Measurements from ENCODE around the gene PPIA. TPM values are rescaled to one million over a fixed set of nuclear protein-coding genes. Genes with fewer than 3 reads are reported as not detected.
"Not testable (repeated sequence)": the region's sequence is repeated elsewhere in the genome, so short reads cannot be mapped to it uniquely, and the experiment has no call there.

PPIA gene
- total RNA-seq, 2 experiments from 2014 or later = 2,573 to 2,935 TPM

DNA sequence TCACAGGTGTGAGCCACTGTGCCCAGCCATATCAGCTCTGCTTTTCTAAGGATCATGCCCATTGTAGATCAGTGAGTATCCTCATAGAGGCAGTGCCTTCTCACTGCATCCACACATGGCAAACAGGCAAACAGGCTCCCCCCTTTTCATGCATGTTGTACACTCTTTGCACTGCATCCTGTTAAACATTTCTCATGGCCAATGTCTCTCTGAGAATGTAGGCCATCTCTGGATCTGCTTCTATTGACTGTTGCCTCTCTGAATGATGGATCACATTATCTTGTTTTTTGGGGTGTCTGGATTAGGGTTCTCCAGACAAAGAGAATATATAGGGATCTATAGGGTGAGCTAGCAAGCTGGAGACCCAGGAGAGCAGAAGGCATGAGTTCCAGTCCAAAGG, 13.1 kb upstream of the PPIA start:
- Histone ChIP-seq H3K4me1 (ENCODE audit: insufficient read depth, low read length, poor library complexity, severe bottlenecking) (no peaks in the 10 kb centered on the region), H3K79me2 (ENCODE audit: insufficient read depth, low read depth, low read length) (no peaks in the 10 kb centered on the region), H4K20me1 (ENCODE audit: insufficient read depth, low read length) (no peaks in the 10 kb centered on the region), H3K4me3 (ENCODE audit: low read depth, low read length, poor library complexity, severe bottlenecking) (no peak overlapping the region), H2AFZ (ENCODE audit: low read length) (no peak overlapping the region), H3K27ac (ENCODE audit: low read depth, low read length, poor library complexity, severe bottlenecking) (no peak overlapping the region), H3K9me3 (ENCODE audit: low read length) (no peaks in the 10 kb centered on the region), H3K4me2 (ENCODE audit: low read length) (no peak overlapping the region), H3K36me3 (ENCODE audit: insufficient read depth, low read length) (no peaks in the 10 kb centered on the region), H3K9me2 (ENCODE audit: insufficient read depth, low read length) (no peaks in the 10 kb centered on the region)
- DNase-seq (ENCODE audit: low spot score) = no peak
- BruUV-seq (replicated peaks) = no TSS peak
- CTCF ChIA-PET (ENCODE audit: unreplicated experiment) = interaction anchor here (0.6 kb wide), 1 partner anchor 246 kb away, joined by 4 read pairs; no protein-coding TSS in a partner anchor
- POLR2A ChIA-PET = interaction anchor here (0.7 kb wide), 1 partner anchor 15 kb away, joined by 3 read pairs; no protein-coding TSS in a partner anchor
- intact Hi-C loops (cut with micrococcal nuclease; ENCODE audit: unreplicated experiment) = no loop called here
- no peak for TF ChIP-seq EZH2phosphoT487 (IDR thresholded peaks at IDR 0.05; ENCODE audit: borderline replicate concordance, low read depth, low read length)
- TF ChIP-seq, protein P1, sequence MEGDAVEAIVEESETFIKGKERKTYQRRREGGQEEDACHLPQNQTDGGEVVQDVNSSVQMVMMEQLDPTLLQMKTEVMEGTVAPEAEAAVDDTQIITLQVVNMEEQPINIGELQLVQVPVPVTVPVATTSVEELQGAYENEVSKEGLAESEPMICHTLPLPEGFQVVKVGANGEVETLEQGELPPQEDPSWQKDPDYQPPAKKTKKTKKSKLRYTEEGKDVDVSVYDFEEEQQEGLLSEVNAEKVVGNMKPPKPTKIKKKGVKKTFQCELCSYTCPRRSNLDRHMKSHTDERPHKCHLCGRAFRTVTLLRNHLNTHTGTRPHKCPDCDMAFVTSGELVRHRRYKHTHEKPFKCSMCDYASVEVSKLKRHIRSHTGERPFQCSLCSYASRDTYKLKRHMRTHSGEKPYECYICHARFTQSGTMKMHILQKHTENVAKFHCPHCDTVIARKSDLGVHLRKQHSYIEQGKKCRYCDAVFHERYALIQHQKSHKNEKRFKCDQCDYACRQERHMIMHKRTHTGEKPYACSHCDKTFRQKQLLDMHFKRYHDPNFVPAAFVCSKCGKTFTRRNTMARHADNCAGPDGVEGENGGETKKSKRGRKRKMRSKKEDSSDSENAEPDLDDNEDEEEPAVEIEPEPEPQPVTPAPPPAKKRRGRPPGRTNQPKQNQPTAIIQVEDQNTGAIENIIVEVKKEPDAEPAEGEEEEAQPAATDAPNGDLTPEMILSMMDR (conservative IDR thresholded peaks at IDR 0.05; ENCODE audit: low read length) = no peak

DNA sequence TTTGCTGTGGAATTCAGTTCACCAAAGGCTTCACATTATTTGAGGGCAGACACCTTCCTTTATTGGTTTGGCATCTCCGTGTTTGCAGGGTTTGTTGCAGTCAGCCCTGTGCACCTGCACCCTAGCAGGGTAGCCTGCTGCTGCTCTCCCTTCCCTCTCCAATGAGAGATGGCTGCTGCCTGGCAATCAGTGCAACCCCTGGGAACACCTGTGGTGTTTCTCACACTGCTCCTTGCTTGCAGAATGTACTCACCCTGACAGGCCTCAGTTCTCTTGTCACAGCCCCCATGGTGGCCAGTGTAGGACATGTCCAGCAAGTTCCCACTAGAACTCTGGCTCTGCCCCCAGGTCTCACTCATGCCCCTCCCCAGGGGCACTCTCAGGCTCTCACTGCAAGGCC, 12.1 kb upstream of the PPIA start:
- CTCF ChIA-PET (ENCODE audit: unreplicated experiment) = no interaction called here
- H3K79me2 ChIP-seq (ENCODE audit: insufficient read depth, low read depth, low read length) = no peaks in the 10 kb centered on the region
- POLR2A ChIA-PET = no interaction called here

DNA sequence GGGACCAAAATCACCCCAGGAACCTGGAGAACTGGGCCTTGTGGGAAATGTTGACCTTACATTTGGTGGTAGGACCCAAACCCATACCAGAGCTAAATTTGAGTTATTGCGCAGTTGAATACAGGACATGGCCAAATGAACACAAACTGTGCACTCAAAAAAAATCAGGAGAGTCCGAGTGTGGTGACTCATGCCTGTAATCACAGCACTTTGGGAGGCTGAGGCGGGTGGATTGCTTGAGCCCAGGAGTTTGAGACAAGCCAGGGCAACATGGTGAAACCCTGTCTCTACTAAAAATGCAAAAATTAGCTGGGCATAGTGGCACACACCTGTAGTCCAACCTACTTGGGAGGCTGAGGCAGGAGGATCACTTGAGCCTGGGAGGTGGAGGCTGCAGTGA, 11.3 kb upstream of the PPIA start:
- H3K36me3 ChIP-seq (ENCODE audit: insufficient read depth, low read length); intact Hi-C loops (cut with micrococcal nuclease; ENCODE audit: unreplicated experiment); BruUV-seq (replicated peaks); H3K9me3 ChIP-seq (ENCODE audit: low read length); H2AFZ ChIP-seq (ENCODE audit: low read length); DNase-seq (ENCODE audit: low spot score); POLR2A ChIA-PET; H3K79me2 ChIP-seq (ENCODE audit: insufficient read depth, low read depth, low read length); H4K20me1 ChIP-seq (ENCODE audit: insufficient read depth, low read length); H3K9me2 ChIP-seq (ENCODE audit: insufficient read depth, low read length); H3K4me3 ChIP-seq (ENCODE audit: low read depth, low read length, poor library complexity, severe bottlenecking); H3K4me2 ChIP-seq (ENCODE audit: low read length); CTCF ChIA-PET (ENCODE audit: unreplicated experiment); H3K27ac ChIP-seq (ENCODE audit: low read depth, low read length, poor library complexity, severe bottlenecking); H3K4me1 ChIP-seq (ENCODE audit: insufficient read depth, low read length, poor library complexity, severe bottlenecking): not testable (repeated sequence)

More for the DNA sequence above, 12.1 kb upstream of the PPIA start:
- intact Hi-C loops (cut with micrococcal nuclease; ENCODE audit: unreplicated experiment) = no loop called here
- Histone ChIP-seq H4K20me1 (ENCODE audit: insufficient read depth, low read length) (no peaks in the 10 kb centered on the region), H3K4me1 (ENCODE audit: insufficient read depth, low read length, poor library complexity, severe bottlenecking) (no peaks in the 10 kb centered on the region), H3K4me2 (ENCODE audit: low read length) (no peak overlapping the region), H3K9me2 (ENCODE audit: insufficient read depth, low read length) (no peaks in the 10 kb centered on the region), H3K36me3 (ENCODE audit: insufficient read depth, low read length) (no peaks in the 10 kb centered on the region), H3K9me3 (ENCODE audit: low read length) (no peaks in the 10 kb centered on the region), H3K4me3 (ENCODE audit: low read depth, low read length, poor library complexity, severe bottlenecking) (no peak overlapping the region), H2AFZ (ENCODE audit: low read length) (no peak overlapping the region), H3K27ac (ENCODE audit: low read depth, low read length, poor library complexity, severe bottlenecking) (no peak overlapping the region)
- no peak for TF ChIP-seq EZH2phosphoT487 (IDR thresholded peaks at IDR 0.05; ENCODE audit: borderline replicate concordance, low read depth, low read length)
- TF ChIP-seq, protein P1 (conservative IDR thresholded peaks at IDR 0.05; ENCODE audit: low read length) = no peak
- BruUV-seq (replicated peaks) = no TSS peak
- DNase-seq (ENCODE audit: low spot score) = no peak
